ENCODE data around the gene PBRM1. TPM values are rescaled to one million over a fixed set of nuclear protein-coding genes. Genes with fewer than 3 reads are reported as not detected.

PBRM1 gene
- total and polyA plus RNA-seq, 2 of the 8 experiments (the other 6 are each of a cell fraction or from before 2014, with no cell fraction given), result 19.3 to 65.8 TPM

DNA sequence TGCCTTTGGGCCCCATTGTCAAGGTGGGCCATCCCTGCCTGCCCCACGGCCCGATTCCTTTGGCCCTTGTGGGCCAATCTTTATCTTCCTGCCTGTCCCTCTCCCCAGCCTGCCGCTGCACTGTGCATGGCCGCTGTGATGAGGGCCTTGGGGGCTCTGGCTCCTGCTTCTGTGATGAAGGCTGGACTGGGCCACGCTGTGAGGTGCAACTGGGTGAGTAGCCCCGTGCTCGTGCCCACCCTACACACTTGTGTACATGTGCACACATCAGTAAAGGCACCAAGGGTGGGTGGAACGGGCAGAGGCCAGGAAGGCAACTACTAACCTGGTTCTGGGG is 164.3 kb downstream of the PBRM1 start:
- 94% methylated on average over 8 of the region's 8 CpGs; no CpG with 5 or more reads in 1 of the 2 experiments for WGBS, 2 experiments (ENCODE audit: extremely low coverage in 1 of 2, insufficient coverage in 1 of 2, insufficient read length in 1 of 2, insufficient replicate concordance in 2 of 2, low coverage in 1 of 2, low lambda C conversion rate in 2 of 2, missing lambda C conversion rate in 1 of 2)
- POLR2A ChIA-PET (ENCODE audit: partially characterized antibody), result interaction anchor here (1.1 to 3.5 kb wide), 3 partner anchors 31 to 165 kb away, joined by 3 to 16 read pairs (median 3); no protein-coding TSS in a partner anchor
- CTCF ChIA-PET (ENCODE audit: partially characterized antibody), result interaction anchor here (0.8 to 1.4 kb wide), 2 partner anchors 14 to 42 kb away, joined by 3 to 4 read pairs; no protein-coding TSS in a partner anchor

More for the DNA sequence above, 164.3 kb downstream of the PBRM1 start:
- no peak overlapping the region for H4K91ac ChIP-seq (replicated peaks; ENCODE audit: insufficient read length, low read length)
- H2BK20ac ChIP-seq (ENCODE audit: low read length), result no peak overlapping the region
- no peak overlapping the region for H2BK5ac ChIP-seq (ENCODE audit: low read depth, low read length)
- H2BK120ac ChIP-seq (replicated peaks; ENCODE audit: low read depth, low read length), result no peak overlapping the region
- no peak overlapping the region for H3K27ac ChIP-seq (ENCODE audit: low read depth, low read length)
- H3K4me1 ChIP-seq (replicated peaks in 1 of 4; ENCODE audit: control insufficient read depth in 3 of 4, insufficient read depth in 4 of 4, low read length in 3 of 4), result peaks cover 0 to 6% (median 4%) of the 10 kb centered on the region in 4 experiments; a peak in 5 of 7 replicates
- H4K5ac ChIP-seq (ENCODE audit: insufficient read length, low read depth, low read length), result no peak overlapping the region
- H3K23ac ChIP-seq (ENCODE audit: insufficient read length), result no peak overlapping the region
- peaks cover 0 to 18% of the 10 kb centered on the region in 2 experiments for H4K20me1 ChIP-seq (replicated peaks in 1 of 2; ENCODE audit: control insufficient read depth in 1 of 2, insufficient read depth in 2 of 2, low read length in 2 of 2)
- H2BK12ac ChIP-seq (ENCODE audit: low read depth, low read length), result no peak overlapping the region
- no peak overlapping the region for H2AFZ ChIP-seq (ENCODE audit: low read length)
- H2BK15ac ChIP-seq (ENCODE audit: low read length), result no peak overlapping the region
- H3K14ac ChIP-seq (ENCODE audit: insufficient read length), result no peak overlapping the region
- no peak overlapping the region for H3K18ac ChIP-seq (ENCODE audit: extremely low read depth, low read length)
- H3K4me3 ChIP-seq (ENCODE audit: extremely low read depth in 1 of 4, insufficient read depth in 2 of 4, low read depth in 3 of 4, low read length in 4 of 4), result no peak overlapping the region
- H3K27me3 ChIP-seq (replicated peaks in 1 of 4; ENCODE audit: control insufficient read depth in 3 of 4, extremely low read depth in 1 of 4, insufficient read depth in 3 of 4, low read length in 3 of 4), result peaks cover 0 to 11% (median 4%) of the 10 kb centered on the region in 4 experiments; a peak in 5 of 7 replicates
- peaks cover 7 to 34% (median 15%) of the 10 kb centered on the region in 4 experiments; a peak in 5 of 8 replicates for H3K36me3 ChIP-seq (ENCODE audit: control insufficient read depth in 2 of 4, insufficient read depth in 4 of 4, low read length in 3 of 4)
- no peaks in the 10 kb centered on the region; the same call in 1 of the 2 replicates for H3K23me2 ChIP-seq (ENCODE audit: low read depth, low read length)
- no peak overlapping the region for H3K4ac ChIP-seq (replicated peaks; ENCODE audit: insufficient read length, low read depth, low read length)
- FAIRE-seq, result no peak
- no peaks in the 10 kb centered on the region for H3K79me1 ChIP-seq (ENCODE audit: low read depth, low read length)
- no peak overlapping the region for H2AK5ac ChIP-seq (ENCODE audit: low read depth, low read length)
- no peak overlapping the region for H3K9ac ChIP-seq (replicated peaks in 1 of 4; ENCODE audit: extremely low read depth in 1 of 4, low read depth in 3 of 4, low read length in 3 of 4)
- H3K4me2 ChIP-seq (ENCODE audit: insufficient read depth in 1 of 2, low read depth in 2 of 2, low read length in 2 of 2), result no peak overlapping the region
- TF ChIP-seq YY1 (IDR thresholded peaks at IDR 0.05; ENCODE audit: low read depth, low read length) (no peak), BRCA1 (IDR thresholded peaks at IDR 0.05; ENCODE audit: low read depth, low read length) (no peak), KDM5A (IDR thresholded peaks at IDR 0.05; ENCODE audit: low read length) (no peak), CREB1 (IDR thresholded peaks at IDR 0.05) (no peak), FOSL1 (IDR thresholded peaks at IDR 0.05; ENCODE audit: insufficient read depth, low read depth, low read length) (no peak), SP1 (IDR thresholded peaks at IDR 0.05; ENCODE audit: low read depth, low read length) (no peak), JUND (IDR thresholded peaks at IDR 0.05; ENCODE audit: low read length) (no peak), CBX5 (IDR thresholded peaks at IDR 0.05; ENCODE audit: low read depth, low read length) (no peak), CHD2 (IDR thresholded peaks at IDR 0.05; ENCODE audit: low read length) (no peak), KDM1A (IDR thresholded peaks at IDR 0.05; ENCODE audit: borderline replicate concordance, low read length) (no peak), HDAC6 (IDR thresholded peaks at IDR 0.05; ENCODE audit: low read depth, low read length) (no peak), SP4 (IDR thresholded peaks at IDR 0.05; ENCODE audit: low read length) (no peak)
- TF ChIP-seq, protein P1, sequence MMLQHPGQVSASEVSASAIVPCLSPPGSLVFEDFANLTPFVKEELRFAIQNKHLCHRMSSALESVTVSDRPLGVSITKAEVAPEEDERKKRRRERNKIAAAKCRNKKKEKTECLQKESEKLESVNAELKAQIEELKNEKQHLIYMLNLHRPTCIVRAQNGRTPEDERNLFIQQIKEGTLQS (IDR thresholded peaks at IDR 0.05; ENCODE audit: insufficient read depth, low read depth, low read length), result no peak
- H3K79me2 ChIP-seq (ENCODE audit: control insufficient read depth in 1 of 2, insufficient read depth in 2 of 2, low read length in 2 of 2), result no peaks in the 10 kb centered on the region
- H3K9me3 ChIP-seq (ENCODE audit: insufficient read depth in 2 of 2, low read depth in 1 of 2, low read length in 1 of 2), result no peaks in the 10 kb centered on the region
- DNase-seq (ENCODE audit: low read depth in 1 of 2, low spot score in 2 of 2), result no peak
- peak overlapping the region; percentile 65 for H4K8ac ChIP-seq (ENCODE audit: extremely low read depth, insufficient read depth, low read length)
- H3K56ac ChIP-seq (replicated peaks; ENCODE audit: insufficient read length, low read depth, low read length), result no peak overlapping the region

Data from H1 (cell line).